Activated naive CD8-positive, alpha-beta T cell (primary cell): ENCODE data around the gene TP53TG3.
"Not testable (repeated sequence)": the region's sequence is repeated elsewhere in the genome, so short reads cannot be mapped to it uniquely, and the experiment has no call there.

Experiments
- H3K27ac Mint-ChIP-seq: one replicate; pipeline ENCODE4 v1.8.0; 2021; ENCODE audit warnings: mixed read lengths
- H3K27me3 Mint-ChIP-seq: one replicate; pipeline ENCODE4 v1.8.0; 2021; ENCODE audit warnings: mixed read lengths
- H3K36me3 Mint-ChIP-seq: one replicate; pipeline ENCODE4 v1.8.0; 2021; ENCODE audit warnings: mixed read lengths
- H3K4me1 Mint-ChIP-seq: one replicate; pipeline ENCODE4 v1.8.0; 2021; ENCODE audit warnings: low read depth, mixed read lengths
- H3K4me3 Mint-ChIP-seq: one replicate; pipeline ENCODE4 v1.8.0; 2021; ENCODE audit warnings: mild to moderate bottlenecking, mixed read lengths
- H3K9me3 Mint-ChIP-seq: one replicate; pipeline ENCODE4 v1.8.0; 2021; ENCODE audit warnings: low read depth, mixed read lengths

TP53TG3 gene, protein sequence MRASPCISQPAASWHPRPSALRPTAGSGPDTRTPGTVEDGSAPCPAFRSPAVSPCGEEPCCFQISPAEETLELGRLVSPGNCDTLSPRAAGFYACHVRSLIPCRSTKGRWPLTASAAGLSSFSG

DNA sequence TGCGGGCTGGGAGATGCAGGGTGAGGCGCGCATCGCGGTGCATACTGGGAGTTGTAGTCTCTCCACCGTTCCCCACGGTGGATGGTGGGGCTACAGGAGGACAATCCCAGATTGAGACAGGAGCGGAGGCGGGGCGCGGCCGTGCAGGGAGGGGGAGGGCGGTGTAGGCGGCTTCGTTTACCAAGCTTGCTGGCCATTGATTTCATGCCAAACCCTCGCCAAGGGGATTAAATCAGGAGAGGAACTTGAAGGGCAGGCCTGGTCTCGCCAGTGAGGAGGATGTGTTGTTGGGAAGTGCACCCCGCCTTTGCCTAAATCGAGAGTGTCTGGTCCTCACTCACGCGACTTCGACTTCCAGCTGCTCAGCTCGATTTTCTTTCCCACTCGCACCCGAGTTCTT lies at the start of gene TP53TG3:
Gene TP53TG3, minus strand, starts transcription at position 101 of the 400 bp plus-strand sequence. Its CDS starts 68 bp downstream, at position 33.
- not testable (repeated sequence) for H3K9me3 Mint-ChIP-seq, H3K4me1 Mint-ChIP-seq, H3K27me3 Mint-ChIP-seq, H3K4me3 Mint-ChIP-seq, H3K27ac Mint-ChIP-seq, H3K36me3 Mint-ChIP-seq

DNA sequence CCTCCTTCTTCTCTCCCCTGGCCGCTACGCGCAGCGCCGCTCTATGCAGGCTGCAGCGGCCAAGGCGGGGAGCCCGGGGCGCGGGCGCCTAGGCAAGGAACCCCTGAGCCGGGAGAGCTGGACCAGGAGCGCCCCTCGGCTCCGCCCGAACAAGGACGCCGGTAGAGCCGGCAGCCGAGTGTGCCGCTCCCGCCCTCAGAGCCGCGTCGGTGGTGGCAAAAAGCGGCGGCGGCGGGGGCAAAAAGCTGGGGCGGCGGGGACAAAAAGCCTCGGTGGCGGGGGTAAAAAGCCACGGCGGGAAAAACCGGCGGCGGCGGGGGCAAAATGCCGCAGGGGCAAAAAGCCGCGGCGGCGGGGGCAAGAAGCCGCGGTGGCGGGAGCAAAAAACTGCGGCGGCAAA lies 25.1 kb downstream of the TP53TG3 start:
- not testable (repeated sequence) for H3K4me1 Mint-ChIP-seq

DNA sequence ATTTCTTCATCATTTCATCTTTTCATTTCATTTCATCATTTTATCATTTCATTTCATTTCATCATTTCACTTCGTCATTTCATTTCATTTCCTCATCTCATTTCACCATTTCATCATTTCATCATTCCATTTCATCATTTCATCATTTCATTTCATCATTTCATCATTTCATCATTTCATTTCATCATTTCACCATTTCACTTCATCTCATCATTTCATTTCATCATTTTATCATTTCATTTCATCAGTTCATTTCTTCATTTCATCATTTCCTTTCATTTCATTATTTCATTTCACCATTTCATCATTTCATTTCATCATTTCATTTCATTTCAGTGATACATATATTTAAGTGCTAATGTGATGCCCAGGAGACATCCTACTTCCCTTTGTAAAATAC lies 28.4 kb downstream of the TP53TG3 start:
- not testable (repeated sequence) for H3K4me1 Mint-ChIP-seq, H3K4me3 Mint-ChIP-seq, H3K27ac Mint-ChIP-seq, H3K36me3 Mint-ChIP-seq, H3K27me3 Mint-ChIP-seq
- peaks cover 13% of the 10 kb centered on the region for H3K9me3 Mint-ChIP-seq

More for the DNA sequence above, 25.1 kb downstream of the TP53TG3 start:
- not testable (repeated sequence) for H3K27ac Mint-ChIP-seq, H3K4me3 Mint-ChIP-seq, H3K9me3 Mint-ChIP-seq, H3K36me3 Mint-ChIP-seq, H3K27me3 Mint-ChIP-seq

DNA sequence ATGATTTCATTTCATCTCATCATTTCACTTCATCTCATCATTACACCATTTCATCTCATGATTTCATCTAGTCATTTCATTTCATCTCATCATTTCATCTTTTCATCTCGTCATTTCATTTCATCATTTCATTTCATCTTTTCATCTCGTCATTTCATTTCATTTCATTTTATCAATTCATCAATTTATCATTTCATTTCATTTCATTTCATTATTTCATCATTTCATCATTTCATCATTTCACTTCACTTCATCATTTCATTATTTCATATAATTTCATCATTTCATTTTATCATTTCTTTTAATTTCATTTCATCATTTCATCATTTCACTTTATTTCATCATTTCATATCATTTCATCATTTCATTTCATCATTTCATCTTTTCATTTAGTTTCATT lies 29.2 kb downstream of the TP53TG3 start:
- H3K4me3 Mint-ChIP-seq, H3K36me3 Mint-ChIP-seq, H3K4me1 Mint-ChIP-seq, H3K27ac Mint-ChIP-seq, H3K27me3 Mint-ChIP-seq: not testable (repeated sequence)
- H3K9me3 Mint-ChIP-seq: peaks cover 13% of the 10 kb centered on the region

DNA sequence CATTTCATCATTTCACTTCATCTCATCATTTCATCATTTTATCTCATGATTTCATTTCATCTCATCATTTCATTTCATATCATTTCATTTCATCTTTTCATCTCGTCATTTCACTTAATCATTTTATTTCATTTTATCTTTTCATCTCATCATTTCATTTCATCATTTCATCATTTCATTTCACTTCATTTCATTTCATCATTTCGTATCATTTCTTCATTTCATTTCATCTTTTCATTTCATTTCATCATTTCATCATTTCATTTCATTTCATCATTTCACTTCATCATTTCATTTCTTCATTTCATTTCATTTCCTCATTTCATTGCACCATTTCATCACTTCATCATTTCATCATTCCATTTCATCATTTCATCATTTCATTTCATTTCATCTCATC lies 29.8 kb downstream of the TP53TG3 start:
- not testable (repeated sequence) for H3K27me3 Mint-ChIP-seq, H3K36me3 Mint-ChIP-seq, H3K4me1 Mint-ChIP-seq, H3K4me3 Mint-ChIP-seq, H3K27ac Mint-ChIP-seq
- peaks cover 13% of the 10 kb centered on the region for H3K9me3 Mint-ChIP-seq

DNA sequence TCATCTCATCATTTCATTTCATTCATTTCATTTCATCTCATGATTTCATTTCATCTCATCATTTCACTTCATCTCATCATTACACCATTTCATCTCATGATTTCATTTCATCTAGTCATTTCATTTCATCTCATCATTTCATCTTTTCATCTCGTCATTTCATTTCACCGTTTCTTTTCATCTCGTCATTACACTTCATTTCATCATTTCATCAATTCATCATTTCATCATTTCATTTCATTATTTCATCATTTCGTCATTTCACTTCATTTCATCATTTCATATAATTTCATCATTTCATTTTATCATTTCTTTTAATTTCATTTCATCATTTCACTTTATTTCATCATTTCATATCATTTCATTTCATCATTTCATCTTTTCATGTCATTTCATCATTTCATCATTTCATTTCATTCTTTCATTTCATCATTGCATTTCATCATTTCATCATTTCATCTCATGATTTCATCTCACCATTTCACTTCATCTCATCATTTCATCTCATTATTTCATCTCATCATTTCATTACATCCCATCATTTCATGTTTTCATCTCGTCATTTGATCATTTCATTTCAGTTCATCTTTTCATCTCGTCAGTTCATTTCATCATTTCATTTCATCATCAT lies 30.6 kb downstream of the TP53TG3 start:
- H3K36me3 Mint-ChIP-seq, H3K27ac Mint-ChIP-seq, H3K4me3 Mint-ChIP-seq, H3K4me1 Mint-ChIP-seq, H3K27me3 Mint-ChIP-seq: not testable (repeated sequence)
- H3K9me3 Mint-ChIP-seq: peaks cover 13% of the 10 kb centered on the region

DNA sequence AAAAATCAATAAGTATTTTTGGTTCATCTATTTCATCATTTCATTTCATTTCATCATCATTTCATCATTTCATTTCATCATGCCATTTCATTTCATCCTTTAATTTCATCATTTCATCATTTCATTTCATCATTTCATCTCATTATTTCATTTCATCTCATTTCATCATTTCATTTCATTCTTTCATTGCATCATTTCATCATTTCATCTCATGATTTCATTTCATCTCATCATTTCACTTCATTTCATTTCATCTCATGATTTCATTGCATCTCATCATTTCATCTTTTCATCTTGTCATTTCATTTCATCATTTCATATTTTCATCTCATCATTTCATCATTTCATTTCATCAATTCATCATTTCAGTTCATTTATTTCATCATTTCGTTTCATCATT lies 31.2 kb downstream of the TP53TG3 start:
- peaks cover 13% of the 10 kb centered on the region for H3K9me3 Mint-ChIP-seq
- H3K27ac Mint-ChIP-seq, H3K4me3 Mint-ChIP-seq: not testable (repeated sequence)

DNA sequence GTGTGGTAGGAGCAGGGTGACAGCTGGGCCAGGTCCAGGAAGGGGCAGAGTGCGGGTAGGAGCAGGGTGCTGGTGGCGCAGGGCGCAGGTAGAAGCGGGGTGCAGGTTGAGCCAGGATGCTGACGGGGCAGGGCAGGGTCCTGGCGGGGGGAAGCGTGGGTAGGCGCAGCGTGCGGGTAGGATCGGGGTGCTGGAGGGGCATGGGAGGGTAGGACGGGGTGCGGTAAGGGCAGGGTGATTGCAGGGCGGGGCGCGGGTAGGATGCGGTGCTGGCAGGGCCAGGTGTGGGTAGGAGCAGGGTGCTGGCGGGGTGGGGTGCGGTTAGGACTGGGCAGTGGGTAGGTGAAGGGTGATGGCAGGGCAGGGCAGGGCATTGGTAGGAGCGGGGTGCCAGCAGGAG lies 38.4 kb downstream of the TP53TG3 start:
- not testable (repeated sequence) for H3K27me3 Mint-ChIP-seq, H3K9me3 Mint-ChIP-seq, H3K4me1 Mint-ChIP-seq, H3K36me3 Mint-ChIP-seq, H3K4me3 Mint-ChIP-seq, H3K27ac Mint-ChIP-seq

More for the DNA sequence above, 31.2 kb downstream of the TP53TG3 start:
- not testable (repeated sequence) for H3K27me3 Mint-ChIP-seq, H3K36me3 Mint-ChIP-seq, H3K4me1 Mint-ChIP-seq

DNA sequence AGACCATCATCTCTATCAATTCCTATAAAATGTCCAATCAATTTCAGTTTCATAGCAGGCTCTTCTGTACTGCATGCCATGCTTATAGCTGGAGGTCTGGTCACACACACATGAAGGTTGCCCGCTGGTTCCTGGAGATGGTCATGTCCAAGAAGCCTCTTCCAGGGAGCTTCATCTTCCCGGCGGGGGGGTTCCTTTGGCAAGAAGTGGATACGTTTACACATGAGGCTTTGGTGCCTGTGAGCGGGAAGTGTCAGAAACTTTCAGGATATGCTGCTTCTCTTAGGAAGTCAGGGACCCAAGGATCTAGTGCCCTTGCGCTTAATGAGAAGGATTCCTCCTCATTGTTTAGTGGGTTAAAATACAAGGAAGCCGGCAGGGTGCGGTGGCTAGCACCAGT lies 43.9 kb downstream of the TP53TG3 start:
- not testable (repeated sequence) for H3K36me3 Mint-ChIP-seq, H3K27me3 Mint-ChIP-seq, H3K27ac Mint-ChIP-seq, H3K4me1 Mint-ChIP-seq, H3K4me3 Mint-ChIP-seq, H3K9me3 Mint-ChIP-seq
